ENCODE measurements around the gene ENO2.

DNA sequence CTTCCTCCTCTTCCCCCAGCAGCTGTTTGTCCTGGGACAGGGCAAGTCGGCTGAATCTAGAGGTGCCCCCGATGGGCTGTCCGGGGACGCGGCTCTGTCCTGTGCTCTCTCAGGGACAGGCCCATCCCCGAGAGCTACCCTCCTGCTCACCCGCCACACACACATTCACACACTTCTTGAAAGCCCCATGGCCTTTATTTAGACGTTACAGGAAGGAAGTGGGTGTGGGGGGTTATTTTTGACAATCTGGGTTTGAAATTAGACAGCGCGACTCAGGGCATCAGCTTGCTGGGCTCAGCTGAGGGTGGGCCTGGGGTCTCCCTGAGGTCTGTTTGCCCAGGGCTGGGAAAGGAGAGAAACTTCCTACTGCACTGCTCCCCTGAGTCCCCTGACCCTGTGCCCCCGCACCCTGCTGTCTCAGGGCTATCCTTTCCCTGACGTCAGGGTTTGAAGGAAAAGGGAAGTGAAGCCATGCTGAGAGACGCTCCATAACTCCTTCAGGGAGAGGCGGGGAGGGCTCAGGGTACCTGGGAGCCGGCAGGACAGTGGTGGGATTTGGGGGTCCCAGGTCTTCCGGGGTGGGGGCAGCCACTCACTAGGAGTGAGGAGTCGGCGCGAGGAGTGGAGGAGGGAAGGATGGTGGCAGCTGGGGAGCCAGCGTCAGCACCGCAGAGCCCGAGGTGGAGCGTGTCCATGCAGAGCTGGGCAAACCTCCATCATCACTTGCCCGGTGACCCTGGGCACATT is 44.9 kb downstream of the ENO2 start:
- TF ChIP-seq EP300 (IDR thresholded peaks at IDR 0.05; ENCODE audit: borderline replicate concordance), result no peak
- TF ChIP-seq RAD21 (IDR thresholded peaks at IDR 0.05; ENCODE audit: low read depth), result no peak
- no peak for TF ChIP-seq NFIC (IDR thresholded peaks at IDR 0.05)
- no peak for TF ChIP-seq CREB1 (IDR thresholded peaks at IDR 0.05; ENCODE audit: low read depth)
- no peak for TF ChIP-seq CEBPB (IDR thresholded peaks at IDR 0.05)
- no peak for TF ChIP-seq FOXM1 (IDR thresholded peaks at IDR 0.05; ENCODE audit: borderline replicate concordance, low read depth)
- no peak for TF ChIP-seq REST (IDR thresholded peaks at IDR 0.05; ENCODE audit: low read depth)
- TF ChIP-seq YY1 (IDR thresholded peaks at IDR 0.05; ENCODE audit: low read depth), result no peak
- TF ChIP-seq, protein P1, sequence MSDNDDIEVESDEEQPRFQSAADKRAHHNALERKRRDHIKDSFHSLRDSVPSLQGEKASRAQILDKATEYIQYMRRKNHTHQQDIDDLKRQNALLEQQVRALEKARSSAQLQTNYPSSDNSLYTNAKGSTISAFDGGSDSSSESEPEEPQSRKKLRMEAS (IDR thresholded peaks at IDR 0.05), result no peak
- TF ChIP-seq TAF1 (IDR thresholded peaks at IDR 0.05; ENCODE audit: low read depth), result no peak
